AG04450 (cell line): ENCODE data around the gene KDF1. TPM values are rescaled to one million over a fixed set of nuclear protein-coding genes. Genes with fewer than 3 reads are reported as not detected.
A peak's percentile ranks its signal among the peaks of the same experiment; 100 is the strongest.
"Not testable (repeated sequence)": the region's sequence is repeated elsewhere in the genome, so short reads cannot be mapped to it uniquely, and the experiment has no call there.

Experiments
- CTCF ChIA-PET: fragments of 300-600, 350-600 bp; formaldehyde crosslinking; extraction: SDS; loops from one replicate; lab custom pipeline; 2022; ENCODE audit warnings: antibody characterized with exemption, inconsistent platforms; lab: Charles Lee
- POLR2A ChIA-PET: fragments of 350-600 bp; formaldehyde crosslinking; extraction: SDS; loops from one replicate; lab custom pipeline; 2021; ENCODE audit warnings: antibody characterized with exemption, inconsistent platforms; lab: Yijun Ruan, JAX
- DNase-seq: peaks from one replicate; pipeline ENCODE4 v3.0.0-alpha.2; 2011; ENCODE audit warnings: low read depth, low spot score
- H3K27ac ChIP-seq: one replicate; pipeline ENCODE4 v1.5.1; 2012; ENCODE audit warnings: low read depth, low read length, control low read depth
- H3K27me3 ChIP-seq: one replicate; pipeline ENCODE4 v1.6.0; 2012; ENCODE audit warnings: low read length; ENCODE audit not compliant: control insufficient read depth, insufficient read depth
- H3K4me3 ChIP-seq: 2 replicates; pipeline ENCODE4 v1.5.1; 2011; ENCODE audit warnings: mild to moderate bottlenecking, low read depth, low read length, control low read depth
- H3K9me3 ChIP-seq: 2 replicates; pipeline ENCODE4 v1.5.1; 2012; ENCODE audit warnings: low read length; ENCODE audit not compliant: control insufficient read depth, insufficient read depth
- polyA plus RNA-seq: library from polyadenylated mRNA; depleted of rRNA; stranded (reverse); fragments of >200 nt; gene quantifications from 2 replicates; pipeline ENCODE4 v1.2.3, GENCODE V29; 2011
- TF ChIP-seq, protein P1 (sequence below): IDR thresholded peaks from 2 replicates; pipeline ENCODE4 v1.5.1; 2011; ENCODE audit warnings: low read depth, low read length, control low read depth, inconsistent platforms

The KDF1 gene
- polyA plus RNA-seq, 1 experiment = not detected

DNA sequence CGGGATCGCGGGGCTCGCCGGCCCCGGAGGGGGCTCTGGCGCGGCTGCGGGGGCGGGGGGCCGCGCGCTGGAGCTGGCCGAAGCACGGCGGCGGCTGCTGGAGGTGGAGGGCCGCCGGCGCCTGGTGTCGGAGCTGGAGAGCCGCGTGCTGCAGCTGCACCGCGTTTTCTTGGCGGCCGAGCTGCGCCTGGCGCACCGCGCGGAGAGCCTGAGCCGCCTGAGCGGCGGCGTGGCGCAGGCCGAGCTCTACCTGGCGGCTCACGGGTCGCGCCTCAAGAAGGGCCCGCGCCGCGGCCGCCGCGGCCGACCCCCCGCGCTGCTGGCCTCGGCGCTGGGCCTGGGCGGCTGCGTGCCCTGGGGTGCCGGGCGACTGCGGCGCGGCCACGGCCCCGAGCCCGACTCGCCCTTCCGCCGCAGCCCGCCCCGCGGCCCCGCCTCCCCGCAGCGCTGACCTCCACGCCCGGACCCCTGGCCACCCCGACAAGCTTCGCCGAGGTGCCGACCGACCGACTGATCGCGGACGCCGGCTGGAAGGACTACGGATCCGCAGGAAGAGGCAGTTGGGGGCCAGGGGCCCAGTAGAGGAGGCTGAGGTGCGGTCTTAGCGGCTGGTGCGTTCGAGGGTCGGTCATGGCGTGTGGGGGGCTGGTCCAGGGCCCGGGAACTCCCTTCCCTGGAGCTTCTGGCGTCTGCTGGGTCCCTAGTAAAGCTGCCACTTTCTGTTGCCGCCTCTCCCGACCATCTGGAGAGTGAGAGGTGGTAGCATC lies 33.9 kb upstream of the KDF1 start:
- ChIA-PET CTCF (interaction anchor here (0.8 to 5.6 kb wide), 4 partner anchors 26 to 103 kb away, joined by 3 to 65 read pairs (median 34); no protein-coding TSS in a partner anchor), POLR2A (interaction anchor here (0.6 to 2.1 kb wide), 8 partner anchors 10 to 498 kb away, joined by 3 to 15 read pairs (median 4); partner anchors contain the start of gene TENT5B)
- Histone ChIP-seq H3K4me3 (peak overlapping the region; percentile 79), H3K9me3 (no peaks in the 10 kb centered on the region), H3K27me3 (no peaks in the 10 kb centered on the region), H3K27ac (peak overlapping the region; percentile 11)
- TF ChIP-seq, protein P1, sequence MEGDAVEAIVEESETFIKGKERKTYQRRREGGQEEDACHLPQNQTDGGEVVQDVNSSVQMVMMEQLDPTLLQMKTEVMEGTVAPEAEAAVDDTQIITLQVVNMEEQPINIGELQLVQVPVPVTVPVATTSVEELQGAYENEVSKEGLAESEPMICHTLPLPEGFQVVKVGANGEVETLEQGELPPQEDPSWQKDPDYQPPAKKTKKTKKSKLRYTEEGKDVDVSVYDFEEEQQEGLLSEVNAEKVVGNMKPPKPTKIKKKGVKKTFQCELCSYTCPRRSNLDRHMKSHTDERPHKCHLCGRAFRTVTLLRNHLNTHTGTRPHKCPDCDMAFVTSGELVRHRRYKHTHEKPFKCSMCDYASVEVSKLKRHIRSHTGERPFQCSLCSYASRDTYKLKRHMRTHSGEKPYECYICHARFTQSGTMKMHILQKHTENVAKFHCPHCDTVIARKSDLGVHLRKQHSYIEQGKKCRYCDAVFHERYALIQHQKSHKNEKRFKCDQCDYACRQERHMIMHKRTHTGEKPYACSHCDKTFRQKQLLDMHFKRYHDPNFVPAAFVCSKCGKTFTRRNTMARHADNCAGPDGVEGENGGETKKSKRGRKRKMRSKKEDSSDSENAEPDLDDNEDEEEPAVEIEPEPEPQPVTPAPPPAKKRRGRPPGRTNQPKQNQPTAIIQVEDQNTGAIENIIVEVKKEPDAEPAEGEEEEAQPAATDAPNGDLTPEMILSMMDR = no peak
- DNase-seq = no peak

DNA sequence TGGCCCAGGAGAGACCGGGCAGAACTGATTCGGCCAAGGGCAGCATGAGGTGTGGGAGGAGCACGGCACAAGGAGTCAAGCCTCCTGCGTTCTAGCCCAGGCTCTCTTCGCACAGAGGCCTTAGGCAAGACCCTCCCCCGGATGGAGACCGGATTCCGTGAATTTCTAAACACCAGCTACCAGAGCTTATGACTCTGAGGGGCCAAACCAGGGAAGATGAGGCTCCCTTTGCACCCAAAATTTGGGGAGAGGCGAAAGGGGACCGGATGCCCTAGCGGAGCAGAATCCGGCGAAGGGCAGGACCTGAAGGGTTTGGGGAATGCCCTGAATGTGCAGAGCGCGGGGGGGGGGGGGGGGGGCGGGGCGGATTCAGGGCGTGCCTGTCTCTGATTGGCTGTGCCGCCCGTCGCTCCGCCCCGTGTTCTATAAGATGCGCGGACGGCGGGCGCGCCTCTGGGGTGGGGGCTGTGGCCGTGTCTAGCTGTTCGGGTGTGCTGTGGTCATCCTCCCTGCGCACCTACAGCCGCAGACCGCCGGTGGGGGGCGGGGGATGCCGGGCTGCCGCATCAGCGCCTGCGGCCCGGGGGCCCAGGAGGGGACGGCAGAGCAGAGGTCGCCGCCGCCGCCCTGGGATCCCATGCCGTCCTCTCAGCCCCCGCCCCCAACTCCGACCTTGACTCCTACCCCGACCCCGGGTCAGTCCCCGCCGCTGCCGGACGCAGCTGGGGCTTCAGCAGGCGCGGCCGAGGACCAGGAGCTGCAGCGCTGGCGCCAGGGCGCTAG lies 33.2 kb upstream of the KDF1 start, which contains the start of gene TRNP1:
TRNP1 (plus strand) TSS at position 456 of the 783 bp plus-strand sequence; CDS start at position 551, 95 bp downstream.
- CTCF ChIA-PET = interaction anchor here (1.3 kb wide), 1 partner anchor 26 kb away, joined by 7 read pairs; no protein-coding TSS in a partner anchor
- DNase-seq = no peak

DNA sequence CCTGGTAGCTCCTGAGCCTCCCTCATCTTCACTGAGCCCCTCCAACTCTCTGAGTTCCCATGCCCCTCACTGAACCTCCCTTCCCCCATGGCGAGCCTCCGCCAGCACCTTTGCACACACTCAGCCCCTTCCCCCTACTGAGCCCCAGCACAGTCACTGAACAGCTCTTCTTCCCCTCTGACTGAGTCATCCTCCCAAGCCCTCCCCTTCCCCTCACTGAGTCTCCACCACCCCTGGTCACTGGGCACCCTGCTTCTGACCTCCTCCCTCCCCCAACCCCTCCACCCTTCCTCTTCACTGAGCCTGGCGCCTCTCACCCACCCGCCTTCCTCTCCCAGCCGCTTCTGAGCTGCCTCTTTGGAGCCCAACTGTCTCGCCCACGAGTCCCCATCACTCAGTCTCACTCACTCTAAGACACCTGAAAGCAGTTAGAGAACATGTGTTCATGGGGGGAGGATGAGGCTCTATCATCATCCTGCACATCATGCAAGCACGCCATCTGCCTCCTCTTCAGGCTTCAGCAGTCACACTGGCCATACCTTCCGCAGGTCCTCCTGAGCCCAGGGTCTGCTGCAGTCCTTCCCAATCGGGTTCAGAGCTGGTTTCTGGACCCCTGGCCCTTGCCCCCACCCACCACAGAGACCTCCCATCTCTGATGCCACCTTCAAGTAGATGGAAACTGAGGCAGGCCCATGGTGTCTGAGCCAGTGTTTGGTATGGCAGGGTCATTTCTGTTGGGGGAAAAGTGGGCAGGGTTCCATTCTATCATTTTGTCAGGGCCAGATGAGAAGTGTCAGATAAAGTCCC lies 31.2 kb upstream of the KDF1 start:
- TF ChIP-seq, protein P1 = peak; percentile 8; the same call in 1 of the 2 replicates
- H3K27ac ChIP-seq = peak overlapping the region; percentile 77
- H3K9me3 ChIP-seq = no peaks in the 10 kb centered on the region
- CTCF ChIA-PET = interaction anchor here (0.6 to 0.8 kb wide), 3 partner anchors 25 to 106 kb away, joined by 3 read pairs; no protein-coding TSS in a partner anchor
- POLR2A ChIA-PET = interaction anchor here (0.7 to 1.5 kb wide), 5 partner anchors 18 to 101 kb away, joined by 3 to 17 read pairs (median 3); partner anchors contain the start of gene GPN2
- no peak overlapping the region for H3K4me3 ChIP-seq
- H3K27me3 ChIP-seq = no peaks in the 10 kb centered on the region
- no peak for DNase-seq

More for the DNA sequence above, 33.2 kb upstream of the KDF1 start, which contains the start of gene TRNP1:
- Histone ChIP-seq H3K27ac (peak within 1 kb of the TSS; percentile 43), H3K4me3 (peak within 1 kb of the TSS; percentile 79), H3K9me3 (no peaks in the 10 kb centered on the region), H3K27me3 (no peaks in the 10 kb centered on the region)
- POLR2A ChIA-PET = interaction anchor here (0.6 to 2.1 kb wide), 9 partner anchors 11 to 498 kb away, joined by 3 to 15 read pairs (median 4); partner anchors contain the start of gene TENT5B
- TF ChIP-seq, protein P1 = no peak

DNA sequence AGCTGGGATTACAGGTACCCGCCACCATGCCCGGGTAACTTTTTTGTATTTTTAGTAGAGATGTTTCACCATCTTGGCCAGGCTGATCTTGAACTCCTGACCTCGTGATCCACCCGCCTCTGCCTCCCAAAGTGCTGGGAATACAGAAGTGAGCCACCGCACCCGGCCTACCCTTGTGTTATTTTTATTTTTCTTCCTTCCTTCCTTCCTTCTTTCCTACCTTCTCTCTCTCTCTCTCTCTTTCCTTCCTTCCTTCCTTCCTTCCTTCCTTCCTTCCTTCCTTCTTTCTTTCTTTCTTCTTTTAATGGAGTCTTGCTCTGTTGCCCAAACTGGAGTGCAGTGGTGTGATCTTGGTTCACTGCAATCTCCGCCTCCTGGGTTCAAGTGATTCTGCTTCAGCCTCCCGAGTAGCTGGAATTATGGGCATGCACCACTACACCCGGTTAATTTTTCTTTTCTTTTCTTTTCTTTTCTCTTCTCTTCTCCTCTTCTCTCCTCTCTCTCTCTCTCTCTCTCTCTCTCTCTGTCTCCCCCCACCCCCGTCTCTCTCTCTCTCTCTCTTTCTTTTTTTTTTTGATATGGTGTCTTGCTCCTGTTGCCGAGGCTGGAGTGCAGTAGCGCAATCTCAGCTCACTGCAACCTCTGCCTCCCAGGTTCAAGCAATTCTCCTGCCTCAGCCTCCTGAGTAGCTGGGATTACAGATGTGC lies 29.3 kb upstream of the KDF1 start:
- ChIA-PET CTCF (interaction anchor here (1.0 kb wide), 1 partner anchor 57 kb away, joined by 3 read pairs; no protein-coding TSS in a partner anchor), POLR2A (interaction anchor here (0.7 kb wide), 1 partner anchor 26 kb away, joined by 3 read pairs; no protein-coding TSS in a partner anchor)
- DNase-seq, H3K9me3 ChIP-seq, H3K27ac ChIP-seq, H3K27me3 ChIP-seq, H3K4me3 ChIP-seq: not testable (repeated sequence)
